ENCODE data around the gene ZNF684.
A peak's percentile ranks its signal among the peaks of the same experiment; 100 is the strongest.

The ZNF684 gene

GRCh38 chr1:40530735-40531380 is 579 bp upstream of the ZNF684 start:
- ChIA-PET CTCF (no interaction called here), POLR2A (ENCODE audit: low non-redundant PET) (no interaction called here)
- peak; percentile 26 for DNase-seq (ENCODE audit: low spot score)
- no peak for TF ChIP-seq CTCF (conservative IDR thresholded peaks at IDR 0.05; ENCODE audit: low read depth)
- peak overlapping the region; percentile 82 for H3K27ac ChIP-seq

- ChIA-PET POLR2A (ENCODE audit: low non-redundant PET) (no interaction called here), CTCF (interaction anchor here (0.7 to 1.6 kb wide), 10 partner anchors 9 to 293 kb away, joined by 3 to 11 read pairs (median 5); no protein-coding TSS in a partner anchor)
- DNase-seq (ENCODE audit: low spot score): no peak
Measured at GRCh38 chr1:40532062-40532389, 589 bp downstream of the ZNF684 start.

GRCh38 chr1:40532844-40533424 is 1.5 kb downstream of the ZNF684 start:
- H3K27ac ChIP-seq: no peak overlapping the region
- ChIA-PET CTCF (interaction anchor here (0.6 to 1.6 kb wide), 16 partner anchors 8 to 501 kb away, joined by 3 to 11 read pairs (median 4); no protein-coding TSS in a partner anchor), POLR2A (ENCODE audit: low non-redundant PET) (no interaction called here)
- peak; percentile 57 for DNase-seq (ENCODE audit: low spot score)
- TF ChIP-seq CTCF (conservative IDR thresholded peaks at IDR 0.05; ENCODE audit: low read depth): peak; percentile 69

More at GRCh38 chr1:40532062-40532389, 589 bp downstream of the ZNF684 start:
- TF ChIP-seq CTCF (conservative IDR thresholded peaks at IDR 0.05; ENCODE audit: low read depth): no peak
- H3K27ac ChIP-seq: peak overlapping the region; percentile 82

- H3K27ac ChIP-seq: no peak overlapping the region
- no peak for TF ChIP-seq CTCF (conservative IDR thresholded peaks at IDR 0.05; ENCODE audit: low read depth)
- ChIA-PET CTCF (interaction anchor here (0.7 kb wide), 1 partner anchor 96 kb away, joined by 6 read pairs; no protein-coding TSS in a partner anchor), POLR2A (ENCODE audit: low non-redundant PET) (no interaction called here)
- no peak for DNase-seq (ENCODE audit: low spot score)
Measured at GRCh38 chr1:40534589-40534988, 3.2 kb downstream of the ZNF684 start.

- CTCF ChIA-PET: interaction anchor here (0.6 kb wide), 1 partner anchor 44 kb away, joined by 3 read pairs; no protein-coding TSS in a partner anchor
- no peak for TF ChIP-seq CTCF (conservative IDR thresholded peaks at IDR 0.05; ENCODE audit: low read depth)
- DNase-seq (ENCODE audit: low spot score): no peak
- POLR2A ChIA-PET (ENCODE audit: low non-redundant PET): no interaction called here
- H3K27ac ChIP-seq: no peak overlapping the region
Measured at GRCh38 chr1:40535732-40536131, 4.3 kb downstream of the ZNF684 start.

- H3K27ac ChIP-seq: no peak overlapping the region
- ChIA-PET POLR2A (ENCODE audit: low non-redundant PET) (no interaction called here), CTCF (interaction anchor here (0.6 kb wide), 1 partner anchor 9 kb away, joined by 3 read pairs; no protein-coding TSS in a partner anchor)
- TF ChIP-seq CTCF (conservative IDR thresholded peaks at IDR 0.05; ENCODE audit: low read depth): no peak
- DNase-seq (ENCODE audit: low spot score): no peak
Measured at GRCh38 chr1:40539338-40539737, 7.9 kb downstream of the ZNF684 start.

All from RWPE1 (cell line).